Measurements from ENCODE around the gene SF3B3.

GRCh38 chr16:70511833-70512232 is 11.8 kb upstream of the SF3B3 start:
- TF ChIP-seq CTCF (IDR thresholded peaks at IDR 0.05 in 2 of 3, conservative IDR thresholded peaks at IDR 0.05 in 1 of 3; ENCODE audit: control insufficient read depth in 2 of 3, extremely low read depth in 1 of 3, insufficient read depth in 1 of 3, low read depth in 3 of 3, low read length in 3 of 3) (no peak), GABPA (IDR thresholded peaks at IDR 0.05; ENCODE audit: low read depth) (no peak), RAD21 (IDR thresholded peaks at IDR 0.05; ENCODE audit: insufficient read depth, low read depth, low read length) (no peak), EZH2 (IDR thresholded peaks at IDR 0.05; ENCODE audit: borderline replicate concordance, control insufficient read depth, low read depth, low read length) (no peak), POLR2A (IDR thresholded peaks at IDR 0.05; ENCODE audit: low read depth, low read length) (no peak), RBBP5 (conservative IDR thresholded peaks at IDR 0.05) (no peak)

Data from GM12878 (cell line).